Adipocyte (in vitro differentiated cells): ENCODE measurements around the gene MAPK10.
"Not testable (repeated sequence)": the region's sequence is repeated elsewhere in the genome, so short reads cannot be mapped to it uniquely, and the experiment has no call there.

Experiments used
- DNase-seq: peaks from one replicate; pipeline ENCODE4 v3.0.0-alpha.2; 2015; ENCODE audit warnings: low read depth
- H3K27me3 ChIP-seq: replicated peaks from 2 replicates; pipeline ENCODE4 v1.7.0; 2013; ENCODE audit warnings: mild to moderate bottlenecking, low read length, moderate library complexity; ENCODE audit not compliant: control insufficient read depth, insufficient read depth
- H3K36me3 ChIP-seq: 2 replicates; pipeline ENCODE4 v1.7.0; 2013; ENCODE audit warnings: low read length, mild to moderate bottlenecking, moderate library complexity; ENCODE audit not compliant: control insufficient read depth, insufficient read depth, severe bottlenecking
- H3K4me1 ChIP-seq: 2 replicates; pipeline ENCODE4 v1.7.0; 2013; ENCODE audit warnings: mild to moderate bottlenecking, low read length, moderate library complexity; ENCODE audit not compliant: control insufficient read depth, insufficient read depth
- H3K4me3 ChIP-seq: 2 replicates; pipeline ENCODE4 v1.7.0; 2013; ENCODE audit warnings: mild to moderate bottlenecking, low read length, moderate library complexity
- H3K9ac ChIP-seq: 2 replicates; pipeline ENCODE4 v1.7.0; 2013; ENCODE audit warnings: mild to moderate bottlenecking, low read length, moderate library complexity
- H3K9me3 ChIP-seq: 2 replicates; pipeline ENCODE4 v1.7.0; 2013; ENCODE audit warnings: mild to moderate bottlenecking, low read length, moderate library complexity; ENCODE audit not compliant: control insufficient read depth

MAPK10 gene

GRCh38 chr4:85968945-85969819 lies 390.7 kb downstream of the MAPK10 start:
- Histone ChIP-seq H3K9me3 (no peaks in the 10 kb centered on the region), H3K4me1 (peaks cover 60% of the 10 kb centered on the region), H3K36me3 (peaks cover 14% of the 10 kb centered on the region), H3K27me3 (no peaks in the 10 kb centered on the region), H3K9ac (peak overlapping the region; percentile 69), H3K4me3 (no peak overlapping the region)
- DNase-seq: peak; percentile 89

- H3K27me3 ChIP-seq: no peaks in the 10 kb centered on the region
- H3K4me1 ChIP-seq: peaks cover 72% of the 10 kb centered on the region
- H3K9ac ChIP-seq: peak overlapping the region; percentile 69
- H3K36me3 ChIP-seq: peaks cover 10% of the 10 kb centered on the region
- H3K4me3 ChIP-seq: no peak overlapping the region
- peak; percentile 24 for DNase-seq
- H3K9me3 ChIP-seq: no peaks in the 10 kb centered on the region
Observed at GRCh38 chr4:85967872-85968271, 392.0 kb downstream of the MAPK10 start.

GRCh38 chr4:85966373-85966772 lies 393.5 kb downstream of the MAPK10 start:
- Histone ChIP-seq H3K4me1 (peaks cover 77% of the 10 kb centered on the region), H3K27me3 (no peaks in the 10 kb centered on the region), H3K4me3 (peak overlapping the region; percentile 22), H3K9me3 (no peaks in the 10 kb centered on the region), H3K9ac (peak overlapping the region; percentile 64), H3K36me3 (no peaks in the 10 kb centered on the region)
- peak; percentile 32 for DNase-seq

GRCh38 chr4:85965529-85965928 lies 394.3 kb downstream of the MAPK10 start:
- peak overlapping the region; percentile 64 for H3K9ac ChIP-seq
- peaks cover 71% of the 10 kb centered on the region for H3K4me1 ChIP-seq
- no peak overlapping the region for H3K4me3 ChIP-seq
- no peaks in the 10 kb centered on the region for H3K9me3 ChIP-seq
- H3K36me3 ChIP-seq: no peaks in the 10 kb centered on the region
- no peaks in the 10 kb centered on the region for H3K27me3 ChIP-seq
- no peak for DNase-seq

- H3K9me3 ChIP-seq, H3K9ac ChIP-seq, H3K4me3 ChIP-seq, DNase-seq, H3K36me3 ChIP-seq, H3K27me3 ChIP-seq: not testable (repeated sequence)
- H3K4me1 ChIP-seq: peaks cover 66% of the 10 kb centered on the region
Observed at GRCh38 chr4:85965017-85965416, 394.8 kb downstream of the MAPK10 start.

GRCh38 chr4:85964298-85964697 lies 395.6 kb downstream of the MAPK10 start:
- no peak for DNase-seq
- no peak overlapping the region for H3K4me3 ChIP-seq
- H3K36me3 ChIP-seq: no peaks in the 10 kb centered on the region
- no peak overlapping the region for H3K9ac ChIP-seq
- H3K4me1 ChIP-seq: peaks cover 60% of the 10 kb centered on the region
- no peaks in the 10 kb centered on the region for H3K9me3 ChIP-seq
- no peaks in the 10 kb centered on the region for H3K27me3 ChIP-seq

- Histone ChIP-seq H3K4me1 (peaks cover 53% of the 10 kb centered on the region), H3K9ac (no peak overlapping the region), H3K4me3 (no peak overlapping the region), H3K27me3 (no peaks in the 10 kb centered on the region), H3K9me3 (no peaks in the 10 kb centered on the region), H3K36me3 (no peaks in the 10 kb centered on the region)
- DNase-seq: peak; percentile 60
Observed at GRCh38 chr4:85963231-85963630, 396.6 kb downstream of the MAPK10 start.

GRCh38 chr4:85961887-85962286 lies 398.0 kb downstream of the MAPK10 start:
- DNase-seq: no peak
- Histone ChIP-seq H3K9me3 (no peaks in the 10 kb centered on the region), H3K27me3 (no peaks in the 10 kb centered on the region), H3K4me1 (peaks cover 40% of the 10 kb centered on the region), H3K36me3 (no peaks in the 10 kb centered on the region), H3K9ac (no peak overlapping the region), H3K4me3 (no peak overlapping the region)

- Histone ChIP-seq H3K4me3 (no peak overlapping the region), H3K4me1 (peaks cover 24% of the 10 kb centered on the region), H3K36me3 (no peaks in the 10 kb centered on the region), H3K9me3 (no peaks in the 10 kb centered on the region), H3K27me3 (no peaks in the 10 kb centered on the region), H3K9ac (no peak overlapping the region)
- no peak for DNase-seq
Observed at GRCh38 chr4:85956293-85956945, 403.4 kb downstream of the MAPK10 start.

- Histone ChIP-seq H3K36me3 (no peaks in the 10 kb centered on the region), H3K4me1 (peaks cover 29% of the 10 kb centered on the region), H3K9me3 (no peaks in the 10 kb centered on the region), H3K9ac (no peak overlapping the region), H3K27me3 (no peaks in the 10 kb centered on the region), H3K4me3 (no peak overlapping the region)
- peak; percentile 58 for DNase-seq
Observed at GRCh38 chr4:85955620-85956292, 404.1 kb downstream of the MAPK10 start.

- peak; percentile 61 for DNase-seq
- Histone ChIP-seq H3K4me3 (no peak overlapping the region), H3K4me1 (peaks cover 29% of the 10 kb centered on the region), H3K27me3 (no peaks in the 10 kb centered on the region), H3K36me3 (no peaks in the 10 kb centered on the region), H3K9me3 (no peaks in the 10 kb centered on the region), H3K9ac (peak overlapping the region; percentile 46)
Observed at GRCh38 chr4:85953651-85954018, 406.2 kb downstream of the MAPK10 start.
